ENCODE measurements around the gene CDC42BPA.

DNA sequence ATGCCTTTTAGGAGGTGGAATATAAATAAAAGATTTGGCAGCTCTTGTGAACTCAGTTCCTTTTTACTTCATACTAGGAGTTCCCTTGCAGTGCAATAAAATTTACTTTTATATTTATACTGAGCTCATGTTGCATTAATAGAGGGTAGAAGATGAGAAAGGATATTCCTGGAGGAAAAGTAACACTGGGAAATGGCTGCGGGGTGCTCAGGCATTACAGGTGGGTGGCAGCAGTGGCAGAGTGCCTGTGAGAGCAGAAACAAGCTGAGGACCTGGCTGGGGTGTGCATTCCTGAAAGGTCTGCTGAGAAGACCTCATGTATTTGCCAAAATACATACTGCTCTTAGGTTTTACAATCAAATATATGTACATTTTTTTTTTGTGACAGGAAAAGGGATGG lies 251.3 kb downstream of the CDC42BPA start:
- TF ChIP-seq, protein P1, sequence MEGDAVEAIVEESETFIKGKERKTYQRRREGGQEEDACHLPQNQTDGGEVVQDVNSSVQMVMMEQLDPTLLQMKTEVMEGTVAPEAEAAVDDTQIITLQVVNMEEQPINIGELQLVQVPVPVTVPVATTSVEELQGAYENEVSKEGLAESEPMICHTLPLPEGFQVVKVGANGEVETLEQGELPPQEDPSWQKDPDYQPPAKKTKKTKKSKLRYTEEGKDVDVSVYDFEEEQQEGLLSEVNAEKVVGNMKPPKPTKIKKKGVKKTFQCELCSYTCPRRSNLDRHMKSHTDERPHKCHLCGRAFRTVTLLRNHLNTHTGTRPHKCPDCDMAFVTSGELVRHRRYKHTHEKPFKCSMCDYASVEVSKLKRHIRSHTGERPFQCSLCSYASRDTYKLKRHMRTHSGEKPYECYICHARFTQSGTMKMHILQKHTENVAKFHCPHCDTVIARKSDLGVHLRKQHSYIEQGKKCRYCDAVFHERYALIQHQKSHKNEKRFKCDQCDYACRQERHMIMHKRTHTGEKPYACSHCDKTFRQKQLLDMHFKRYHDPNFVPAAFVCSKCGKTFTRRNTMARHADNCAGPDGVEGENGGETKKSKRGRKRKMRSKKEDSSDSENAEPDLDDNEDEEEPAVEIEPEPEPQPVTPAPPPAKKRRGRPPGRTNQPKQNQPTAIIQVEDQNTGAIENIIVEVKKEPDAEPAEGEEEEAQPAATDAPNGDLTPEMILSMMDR (IDR thresholded peaks at IDR 0.05) = no peak
- no peak for TF ChIP-seq EP300 (IDR thresholded peaks at IDR 0.05)
